HEK293 (cell line): Measurements from ENCODE around the gene UBE2G1.

Source experiments
- CTCF ChIA-PET: fragments of 350-600 bp; formaldehyde crosslinking; extraction: SDS; loops from one replicate; lab custom pipeline; 2021; ENCODE audit warnings: antibody characterized with exemption; lab: Yijun Ruan, JAX
- POLR2A ChIA-PET: fragments of 300-600 bp; formaldehyde crosslinking; extraction: SDS; loops from one replicate; lab custom pipeline; 2020; ENCODE audit warnings: antibody characterized with exemption, inconsistent platforms; lab: Yijun Ruan, JAX
- H3K27ac ChIP-seq: fragments of 200-500 bp; sonication (Bioruptor generic); 2 replicates; pipeline ENCODE4 v1.5.1; 2014; ENCODE audit warnings: low read depth, low read length, control low read depth, inconsistent platforms; ENCODE audit errors: extremely low read depth
- H3K36me3 ChIP-seq, 2 experiments: fragments of 200-500 bp in 1 of 2; sonication (Bioruptor generic) in 1 of 2; 1 replicate in 1 of 2; 2 replicates in 1 of 2; pipeline ENCODE4 v1.5.1; 2014 to 2017; ENCODE audit warnings: inconsistent platforms in 2 of 2, low read length in 2 of 2; ENCODE audit not compliant: control insufficient read depth in 2 of 2, insufficient read depth in 1 of 2
- H3K4me1 ChIP-seq: fragments of 200-500 bp; sonication (Bioruptor generic); 2 replicates; pipeline ENCODE4 v1.5.1; 2014; ENCODE audit warnings: mild to moderate bottlenecking, low read length, inconsistent platforms; ENCODE audit not compliant: control insufficient read depth, insufficient read depth
- H3K4me3 ChIP-seq: 2 replicates; pipeline ENCODE4 v1.5.1; 2011; ENCODE audit warnings: low read depth, mild to moderate bottlenecking, control low read depth, low read length, moderate library complexity
- H3K9me3 ChIP-seq: fragments of 200-500 bp; sonication (Bioruptor generic); 2 replicates; pipeline ENCODE4 v1.5.1; 2014; ENCODE audit warnings: low read depth, low read length, inconsistent platforms; ENCODE audit not compliant: control insufficient read depth, insufficient read depth
- BCL11A ChIP-seq: fragments of 450-650 bp; formaldehyde crosslinking; IDR thresholded peaks from 2 replicates; pipeline ENCODE4 v1.5.1; 2016; ENCODE audit warnings: low read depth, missing biosample characterization, missing genetic modification characterization
- GLI2 ChIP-seq: fragments of 450-650 bp; formaldehyde crosslinking; IDR thresholded peaks from 2 replicates; pipeline ENCODE4; 2017; ENCODE audit warnings: missing biosample characterization, missing genetic modification characterization, low read depth, borderline replicate concordance
- MEIS1 ChIP-seq: sonication (generic); formaldehyde crosslinking; IDR thresholded peaks from 2 replicates; pipeline ENCODE4 v1.8.1; 2022; ENCODE audit warnings: missing genetic modification reagents, mild to moderate bottlenecking, borderline replicate concordance
- YY1 ChIP-seq: fragments of 450-650 bp; formaldehyde crosslinking; IDR thresholded peaks from 2 replicates; pipeline ENCODE4 v1.5.1; 2018; ENCODE audit warnings: missing biosample characterization, missing genetic modification characterization
- ZFP69B ChIP-seq: fragments of 450-650 bp; formaldehyde crosslinking; IDR thresholded peaks from 2 replicates; pipeline ENCODE4 v1.5.1; 2016; ENCODE audit warnings: missing biosample characterization, missing genetic modification characterization
- ZIC2 ChIP-seq: fragments of 450-650 bp; formaldehyde crosslinking; IDR thresholded peaks from 2 replicates; pipeline ENCODE4 v1.5.1; 2016; ENCODE audit warnings: missing biosample characterization, missing genetic modification characterization
- ZNF302 ChIP-seq: fragments of 450-650 bp; formaldehyde crosslinking; IDR thresholded peaks from 2 replicates; pipeline ENCODE4 v1.5.1; 2016; ENCODE audit warnings: missing biosample characterization, missing genetic modification characterization, low read depth
- ZNF629 ChIP-seq: fragments of 450-650 bp; formaldehyde crosslinking; IDR thresholded peaks from 2 replicates; pipeline ENCODE4 v1.5.1; 2017; ENCODE audit warnings: missing biosample characterization, missing genetic modification characterization
- ZNF768 ChIP-seq: fragments of 450-650 bp; formaldehyde crosslinking; IDR thresholded peaks from 2 replicates; pipeline ENCODE4 v1.5.1; 2018; ENCODE audit warnings: missing biosample characterization, mild to moderate bottlenecking, missing genetic modification characterization
- ZNF792 ChIP-seq: fragments of 450-650 bp; formaldehyde crosslinking; IDR thresholded peaks from 2 replicates; pipeline ENCODE4 v1.5.1; 2016; ENCODE audit warnings: missing biosample characterization, missing genetic modification characterization
- ZXDB ChIP-seq: fragments of 450-650 bp; formaldehyde crosslinking; IDR thresholded peaks from 2 replicates; pipeline ENCODE4 v1.5.1; 2016; ENCODE audit warnings: missing biosample characterization, missing genetic modification characterization
- TF ChIP-seq, protein P1 (sequence below): fragments of 450-650 bp; formaldehyde crosslinking; IDR thresholded peaks from 2 replicates; pipeline ENCODE4 v1.5.1; 2016; ENCODE audit warnings: missing biosample characterization, missing genetic modification characterization
- TF ChIP-seq, protein P2 (sequence below): fragments of 450-650 bp; formaldehyde crosslinking; conservative IDR thresholded peaks from 2 replicates; pipeline ENCODE4 v1.5.1; 2016; ENCODE audit warnings: low read depth, missing biosample characterization, missing genetic modification characterization

The UBE2G1 gene

GRCh38 chr17:4267402-4267801 is 99.1 kb downstream of the UBE2G1 start:
- Histone ChIP-seq H3K4me1 (peaks cover 4% of the 10 kb centered on the region; the same call in 1 of the 2 replicates), H3K36me3 (peaks cover 6 to 48% of the 10 kb centered on the region in 2 experiments; a peak in 2 of 3 replicates), H3K9me3 (no peaks in the 10 kb centered on the region), H3K4me3 (no peak overlapping the region), H3K27ac (no peak overlapping the region)
- CTCF ChIA-PET: interaction anchor here (1.0 to 2.0 kb wide), 4 partner anchors 18 to 52 kb away, joined by 3 to 12 read pairs (median 4); no protein-coding TSS in a partner anchor
- POLR2A ChIA-PET: no interaction called here
- no peak for TF ChIP-seq MEIS1 (CRISPR knock-in tag)
- no peak for TF ChIP-seq ZXDB (tag by site-specific recombination)
- TF ChIP-seq, protein P1, sequence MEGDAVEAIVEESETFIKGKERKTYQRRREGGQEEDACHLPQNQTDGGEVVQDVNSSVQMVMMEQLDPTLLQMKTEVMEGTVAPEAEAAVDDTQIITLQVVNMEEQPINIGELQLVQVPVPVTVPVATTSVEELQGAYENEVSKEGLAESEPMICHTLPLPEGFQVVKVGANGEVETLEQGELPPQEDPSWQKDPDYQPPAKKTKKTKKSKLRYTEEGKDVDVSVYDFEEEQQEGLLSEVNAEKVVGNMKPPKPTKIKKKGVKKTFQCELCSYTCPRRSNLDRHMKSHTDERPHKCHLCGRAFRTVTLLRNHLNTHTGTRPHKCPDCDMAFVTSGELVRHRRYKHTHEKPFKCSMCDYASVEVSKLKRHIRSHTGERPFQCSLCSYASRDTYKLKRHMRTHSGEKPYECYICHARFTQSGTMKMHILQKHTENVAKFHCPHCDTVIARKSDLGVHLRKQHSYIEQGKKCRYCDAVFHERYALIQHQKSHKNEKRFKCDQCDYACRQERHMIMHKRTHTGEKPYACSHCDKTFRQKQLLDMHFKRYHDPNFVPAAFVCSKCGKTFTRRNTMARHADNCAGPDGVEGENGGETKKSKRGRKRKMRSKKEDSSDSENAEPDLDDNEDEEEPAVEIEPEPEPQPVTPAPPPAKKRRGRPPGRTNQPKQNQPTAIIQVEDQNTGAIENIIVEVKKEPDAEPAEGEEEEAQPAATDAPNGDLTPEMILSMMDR (tag by site-specific recombination): no peak
- no peak for TF ChIP-seq ZNF768 (tag by site-specific recombination)
- TF ChIP-seq, protein P2, sequence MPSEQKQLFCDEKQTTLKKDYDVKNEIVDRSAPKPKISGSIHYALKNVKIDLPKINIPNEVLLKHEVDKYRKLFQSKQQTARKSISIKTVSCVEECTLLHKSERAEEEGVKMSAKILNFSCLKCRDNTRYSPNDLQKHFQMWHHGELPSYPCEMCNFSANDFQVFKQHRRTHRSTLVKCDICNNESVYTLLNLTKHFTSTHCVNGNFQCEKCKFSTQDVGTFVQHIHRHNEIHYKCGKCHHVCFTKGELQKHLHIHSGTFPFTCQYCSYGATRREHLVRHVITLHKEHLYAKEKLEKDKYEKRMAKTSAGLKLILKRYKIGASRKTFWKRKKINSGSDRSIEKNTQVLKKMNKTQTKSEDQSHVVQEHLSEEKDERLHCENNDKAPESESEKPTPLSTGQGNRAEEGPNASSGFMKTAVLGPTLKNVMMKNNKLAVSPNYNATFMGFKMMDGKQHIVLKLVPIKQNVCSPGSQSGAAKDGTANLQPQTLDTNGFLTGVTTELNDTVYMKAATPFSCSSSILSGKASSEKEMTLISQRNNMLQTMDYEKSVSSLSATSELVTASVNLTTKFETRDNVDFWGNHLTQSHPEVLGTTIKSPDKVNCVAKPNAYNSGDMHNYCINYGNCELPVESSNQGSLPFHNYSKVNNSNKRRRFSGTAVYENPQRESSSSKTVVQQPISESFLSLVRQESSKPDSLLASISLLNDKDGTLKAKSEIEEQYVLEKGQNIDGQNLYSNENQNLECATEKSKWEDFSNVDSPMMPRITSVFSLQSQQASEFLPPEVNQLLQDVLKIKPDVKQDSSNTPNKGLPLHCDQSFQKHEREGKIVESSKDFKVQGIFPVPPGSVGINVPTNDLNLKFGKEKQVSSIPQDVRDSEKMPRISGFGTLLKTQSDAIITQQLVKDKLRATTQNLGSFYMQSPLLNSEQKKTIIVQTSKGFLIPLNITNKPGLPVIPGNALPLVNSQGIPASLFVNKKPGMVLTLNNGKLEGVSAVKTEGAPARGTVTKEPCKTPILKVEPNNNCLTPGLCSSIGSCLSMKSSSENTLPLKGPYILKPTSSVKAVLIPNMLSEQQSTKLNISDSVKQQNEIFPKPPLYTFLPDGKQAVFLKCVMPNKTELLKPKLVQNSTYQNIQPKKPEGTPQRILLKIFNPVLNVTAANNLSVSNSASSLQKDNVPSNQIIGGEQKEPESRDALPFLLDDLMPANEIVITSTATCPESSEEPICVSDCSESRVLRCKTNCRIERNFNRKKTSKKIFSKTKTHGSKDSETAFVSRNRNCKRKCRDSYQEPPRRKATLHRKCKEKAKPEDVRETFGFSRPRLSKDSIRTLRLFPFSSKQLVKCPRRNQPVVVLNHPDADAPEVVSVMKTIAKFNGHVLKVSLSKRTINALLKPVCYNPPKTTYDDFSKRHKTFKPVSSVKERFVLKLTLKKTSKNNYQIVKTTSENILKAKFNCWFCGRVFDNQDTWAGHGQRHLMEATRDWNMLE (tag by site-specific recombination): no peak
- no peak for TF ChIP-seq ZIC2
- TF ChIP-seq ZNF302 (tag by site-specific recombination): no peak
- TF ChIP-seq ZNF792 (tag by site-specific recombination): no peak
- no peak for TF ChIP-seq YY1 (tag by site-specific recombination)
- TF ChIP-seq GLI2 (tag by site-specific recombination): no peak
- no peak for TF ChIP-seq ZNF629 (tag by site-specific recombination)

GRCh38 chr17:4266550-4266949 is 99.9 kb downstream of the UBE2G1 start:
- peaks cover 4% of the 10 kb centered on the region; the same call in 1 of the 2 replicates for H3K4me1 ChIP-seq
- H3K9me3 ChIP-seq: no peaks in the 10 kb centered on the region
- POLR2A ChIA-PET: no interaction called here
- no peak for TF ChIP-seq BCL11A (tag by site-specific recombination)
- TF ChIP-seq ZFP69B (tag by site-specific recombination): no peak
- no peak overlapping the region for H3K27ac ChIP-seq
- CTCF ChIA-PET: interaction anchor here (1.7 kb wide), 1 partner anchor 40 kb away, joined by 4 read pairs; no protein-coding TSS in a partner anchor
- H3K36me3 ChIP-seq: peaks cover 9 to 46% of the 10 kb centered on the region in 2 experiments; a peak in 2 of 3 replicates
- no peak overlapping the region for H3K4me3 ChIP-seq
